Mesothelial cell of epicardium (in vitro differentiated cells): ENCODE data around the gene COL1A1. TPM values are rescaled to one million over a fixed set of nuclear protein-coding genes. Genes with fewer than 3 reads are reported as not detected.
A peak's percentile ranks its signal among the peaks of the same experiment; 100 is the strongest.

Experiments used
- DNase-seq, 2 experiments: peaks; one replicate each; pipeline ENCODE4 v3.0.0; 2021; ENCODE audit warnings: low spot score in 2 of 2; ENCODE audit not compliant: unreplicated experiment in 2 of 2
- H3K27ac Mint-ChIP-seq: 2 replicates; pipeline ENCODE4 v1.8.0; 2021; ENCODE audit warnings: mixed read lengths
- H3K27me3 Mint-ChIP-seq: 2 replicates; pipeline ENCODE4 v1.8.0; 2021; ENCODE audit warnings: low read depth, mixed read lengths
- H3K36me3 Mint-ChIP-seq: 2 replicates; pipeline ENCODE4 v1.8.0; 2021; ENCODE audit warnings: mixed read lengths
- H3K4me1 Mint-ChIP-seq: 2 replicates; pipeline ENCODE4 v1.8.0; 2021; ENCODE audit warnings: mixed read lengths
- H3K4me3 Mint-ChIP-seq: 2 replicates; pipeline ENCODE4 v1.8.0; 2021; ENCODE audit warnings: mild to moderate bottlenecking, moderate library complexity, mixed read lengths
- H3K9me3 Mint-ChIP-seq: 2 replicates; pipeline ENCODE4 v1.8.0; 2021; ENCODE audit warnings: mixed read lengths
- total RNA-seq: library from RNA; stranded (reverse); gene quantifications from 3 replicates; pipeline ENCODE4 v1.2.1, GENCODE V29; 2021
- TF ChIP-seq, protein P1 (sequence below): fragments of 200-600 bp; sonication (generic); IDR thresholded peaks from one replicate; pipeline ENCODE4 v1.5.0; 2021; ENCODE audit warnings: antibody characterized with exemption; ENCODE audit not compliant: unreplicated experiment

COL1A1 gene
- total RNA-seq, 1 donor from 2014 or later = 3,972 TPM

DNA sequence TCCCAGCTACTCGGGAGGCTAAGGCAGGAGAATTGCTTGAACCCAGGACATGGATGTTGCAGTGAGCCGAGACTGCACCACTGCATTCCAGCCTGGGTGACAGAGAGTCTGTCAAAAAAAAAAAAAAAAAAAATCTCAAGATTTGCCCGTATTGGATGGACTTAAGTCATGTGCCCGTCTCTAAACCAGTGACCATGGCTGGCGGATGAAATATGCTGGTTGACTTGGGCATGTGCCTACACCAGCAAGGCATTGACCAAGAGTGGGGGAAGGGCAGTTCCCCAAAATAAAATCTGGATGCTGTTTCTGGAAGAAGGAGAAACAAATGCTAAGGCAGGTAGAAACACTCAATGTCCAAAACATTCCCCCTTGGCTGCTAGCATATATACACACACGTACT, 21.5 kb upstream of the COL1A1 start:
- H3K27me3 Mint-ChIP-seq = no peaks in the 10 kb centered on the region

DNA sequence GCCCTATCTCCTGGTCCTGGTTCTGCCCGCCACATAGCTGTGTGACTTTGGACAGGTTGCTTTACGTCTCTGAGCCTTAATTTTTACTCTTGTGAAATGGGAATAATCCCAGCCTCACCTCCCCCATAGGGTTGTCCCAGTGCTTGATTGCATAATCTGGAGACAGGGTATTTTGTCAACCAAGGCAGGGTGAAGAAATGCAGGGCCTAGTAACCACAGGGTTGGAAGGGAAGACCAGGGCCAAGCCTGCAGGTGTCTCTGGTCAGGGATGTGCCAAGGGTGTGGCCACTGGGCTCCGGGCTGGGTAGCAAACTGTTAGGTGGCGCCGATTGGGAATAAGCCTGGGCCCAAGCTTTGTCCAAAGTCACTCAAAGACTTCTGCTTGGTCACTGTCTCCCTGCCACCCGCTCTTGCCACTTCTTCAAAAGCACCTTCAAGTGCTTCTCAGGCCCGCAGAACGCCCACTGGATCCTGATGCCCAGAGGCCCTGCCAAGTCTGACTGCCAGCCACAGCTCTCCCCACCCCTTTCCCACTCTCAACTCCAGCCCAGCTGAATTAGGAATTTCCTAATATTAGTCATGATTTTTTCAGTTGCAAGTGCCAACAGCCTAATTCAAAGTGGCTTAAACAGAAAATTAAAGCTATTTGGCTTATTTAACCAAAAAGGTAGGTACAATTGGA, 20.6 kb upstream of the COL1A1 start:
- Mint-ChIP-seq H3K4me1 (peaks cover 51% of the 10 kb centered on the region), H3K36me3 (peaks cover 6% of the 10 kb centered on the region), H3K27ac (peak overlapping the region; percentile 96), H3K9me3 (peaks cover 23% of the 10 kb centered on the region), H3K27me3 (no peaks in the 10 kb centered on the region), H3K4me3 (no peak overlapping the region)
- TF ChIP-seq, protein P1, sequence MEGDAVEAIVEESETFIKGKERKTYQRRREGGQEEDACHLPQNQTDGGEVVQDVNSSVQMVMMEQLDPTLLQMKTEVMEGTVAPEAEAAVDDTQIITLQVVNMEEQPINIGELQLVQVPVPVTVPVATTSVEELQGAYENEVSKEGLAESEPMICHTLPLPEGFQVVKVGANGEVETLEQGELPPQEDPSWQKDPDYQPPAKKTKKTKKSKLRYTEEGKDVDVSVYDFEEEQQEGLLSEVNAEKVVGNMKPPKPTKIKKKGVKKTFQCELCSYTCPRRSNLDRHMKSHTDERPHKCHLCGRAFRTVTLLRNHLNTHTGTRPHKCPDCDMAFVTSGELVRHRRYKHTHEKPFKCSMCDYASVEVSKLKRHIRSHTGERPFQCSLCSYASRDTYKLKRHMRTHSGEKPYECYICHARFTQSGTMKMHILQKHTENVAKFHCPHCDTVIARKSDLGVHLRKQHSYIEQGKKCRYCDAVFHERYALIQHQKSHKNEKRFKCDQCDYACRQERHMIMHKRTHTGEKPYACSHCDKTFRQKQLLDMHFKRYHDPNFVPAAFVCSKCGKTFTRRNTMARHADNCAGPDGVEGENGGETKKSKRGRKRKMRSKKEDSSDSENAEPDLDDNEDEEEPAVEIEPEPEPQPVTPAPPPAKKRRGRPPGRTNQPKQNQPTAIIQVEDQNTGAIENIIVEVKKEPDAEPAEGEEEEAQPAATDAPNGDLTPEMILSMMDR = no peak
- no peak for DNase-seq

More for the DNA sequence above, 21.5 kb upstream of the COL1A1 start:
- H3K27ac Mint-ChIP-seq = no peak overlapping the region
- peaks cover 27% of the 10 kb centered on the region for H3K9me3 Mint-ChIP-seq
- peaks cover 9% of the 10 kb centered on the region for H3K36me3 Mint-ChIP-seq
- H3K4me1 Mint-ChIP-seq = peaks cover 43% of the 10 kb centered on the region
- H3K4me3 Mint-ChIP-seq = no peak overlapping the region
- no peak for DNase-seq
- TF ChIP-seq, protein P1 = no peak

DNA sequence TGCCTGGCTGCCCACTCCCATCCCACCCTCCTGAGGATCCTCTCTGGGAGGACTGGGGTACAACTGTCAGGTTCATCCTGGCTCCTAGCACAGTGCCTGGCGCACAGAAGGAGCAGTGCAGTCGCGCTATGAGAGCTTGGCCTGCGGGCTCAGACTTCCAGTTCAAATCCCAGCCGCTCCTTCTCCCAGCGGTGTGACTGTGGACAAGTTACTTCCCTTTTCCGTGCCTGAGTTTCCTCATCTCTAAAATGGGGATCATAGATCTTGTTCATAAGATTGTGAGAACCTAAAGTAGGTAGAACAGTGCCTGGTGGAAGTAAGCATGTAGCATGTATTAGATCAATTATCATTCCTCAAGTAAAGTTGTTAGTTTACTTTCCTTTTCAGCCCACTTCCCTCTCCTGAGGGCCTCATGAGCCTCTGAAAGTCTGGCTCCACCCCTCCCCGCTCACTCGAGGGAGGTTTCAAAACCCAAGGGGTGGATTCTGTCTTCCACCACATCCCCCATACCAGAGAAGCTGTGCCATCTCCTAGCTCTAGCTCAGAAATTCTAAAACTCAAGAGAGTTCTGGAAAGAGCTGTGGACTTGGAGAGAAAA, 19.9 kb upstream of the COL1A1 start:
- peaks cover 53% of the 10 kb centered on the region for H3K4me1 Mint-ChIP-seq
- peaks cover 17% of the 10 kb centered on the region for H3K9me3 Mint-ChIP-seq
- TF ChIP-seq, protein P1 = no peak
- H3K27ac Mint-ChIP-seq = peak overlapping the region; percentile 96
- no peaks in the 10 kb centered on the region for H3K27me3 Mint-ChIP-seq
- DNase-seq = no peak
- H3K4me3 Mint-ChIP-seq = peak overlapping the region; percentile 7
- H3K36me3 Mint-ChIP-seq = peaks cover 5% of the 10 kb centered on the region

DNA sequence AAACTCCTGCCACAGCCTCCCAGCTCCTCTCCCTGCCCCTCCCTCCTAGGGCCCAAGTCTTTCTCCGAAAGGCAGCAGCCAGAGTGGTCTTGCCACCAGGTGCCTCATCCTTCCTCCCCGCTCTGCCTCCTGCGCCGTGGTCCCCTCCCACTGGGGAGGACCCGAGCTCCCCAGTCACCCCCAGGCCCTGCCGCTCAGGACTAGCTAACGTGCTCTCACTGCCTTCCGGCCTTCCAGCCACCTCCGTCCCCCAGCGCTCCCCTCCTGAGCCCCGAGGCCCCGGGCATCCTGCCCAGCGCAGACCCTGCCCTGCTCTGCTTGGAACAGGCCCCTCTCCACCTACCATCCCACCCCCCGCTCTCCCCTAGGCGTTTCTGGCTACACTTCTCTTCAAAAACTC, 19.4 kb upstream of the COL1A1 start:
- DNase-seq = no peak
- Mint-ChIP-seq H3K4me3 (no peak overlapping the region), H3K9me3 (peaks cover 13% of the 10 kb centered on the region), H3K36me3 (peaks cover 2% of the 10 kb centered on the region), H3K4me1 (peaks cover 53% of the 10 kb centered on the region), H3K27ac (peak overlapping the region; percentile 96), H3K27me3 (no peaks in the 10 kb centered on the region)
- TF ChIP-seq, protein P1 = no peak

DNA sequence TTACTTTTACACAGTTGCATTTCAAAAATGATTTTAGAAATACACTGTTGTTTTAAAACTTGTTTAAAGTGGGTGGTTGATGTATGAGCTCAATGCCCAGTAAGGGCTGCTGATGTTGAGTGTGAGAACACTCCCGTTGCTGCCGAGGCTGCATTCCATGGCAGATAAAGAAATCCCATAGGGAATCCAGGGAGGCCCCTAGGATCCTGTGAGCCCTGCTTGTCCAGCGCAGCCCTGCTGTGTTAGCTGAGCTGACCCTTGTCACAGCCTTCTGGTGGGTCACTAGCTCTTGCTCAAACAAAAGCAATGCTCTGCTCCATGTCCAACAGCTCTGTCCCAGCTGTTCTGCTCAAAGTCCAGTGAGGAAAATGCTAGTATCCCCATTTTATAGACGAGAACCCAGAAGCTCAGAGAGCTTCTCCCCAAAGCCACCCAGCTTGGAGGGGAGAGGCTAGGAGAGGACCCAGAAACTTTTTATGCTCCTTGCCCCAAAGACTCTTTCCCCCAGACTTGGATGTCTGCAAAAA, 18.6 kb upstream of the COL1A1 start:
- Mint-ChIP-seq H3K9me3 (peaks cover 7% of the 10 kb centered on the region), H3K4me1 (peaks cover 54% of the 10 kb centered on the region), H3K4me3 (peak overlapping the region; percentile 11), H3K36me3 (peaks cover 2% of the 10 kb centered on the region), H3K27ac (peak overlapping the region; percentile 96), H3K27me3 (no peaks in the 10 kb centered on the region)
- no peak for DNase-seq
- TF ChIP-seq, protein P1 = no peak
